Measurements from ENCODE around the gene GUCD1. TPM values are rescaled to one million over a fixed set of nuclear protein-coding genes. Genes with fewer than 3 reads are reported as not detected.

GUCD1 gene
- total RNA-seq, 1 donor from 2014 or later: 131 TPM

GRCh38 chr22:24503843-24504338 is 51.0 kb downstream of the GUCD1 start:
- intact Hi-C loops (cut with micrococcal nuclease): loop anchor here (5.0 kb wide), 1 partner anchor 82 kb away; no protein-coding TSS in a partner anchor

- intact Hi-C loops (cut with micrococcal nuclease): loop anchor here (5.0 kb wide), 1 partner anchor 81 kb away; no protein-coding TSS in a partner anchor
Measured at GRCh38 chr22:24503137-24503842, 51.6 kb downstream of the GUCD1 start.

GRCh38 chr22:24502541-24502940 is 52.4 kb downstream of the GUCD1 start:
- intact Hi-C loops (cut with micrococcal nuclease): loop anchor here (5.0 kb wide), 1 partner anchor 80 kb away; no protein-coding TSS in a partner anchor

GRCh38 chr22:24502034-24502433 is 52.9 kb downstream of the GUCD1 start:
- intact Hi-C loops (cut with micrococcal nuclease): loop anchor here (5.0 kb wide), 1 partner anchor 80 kb away; no protein-coding TSS in a partner anchor

DNA sequence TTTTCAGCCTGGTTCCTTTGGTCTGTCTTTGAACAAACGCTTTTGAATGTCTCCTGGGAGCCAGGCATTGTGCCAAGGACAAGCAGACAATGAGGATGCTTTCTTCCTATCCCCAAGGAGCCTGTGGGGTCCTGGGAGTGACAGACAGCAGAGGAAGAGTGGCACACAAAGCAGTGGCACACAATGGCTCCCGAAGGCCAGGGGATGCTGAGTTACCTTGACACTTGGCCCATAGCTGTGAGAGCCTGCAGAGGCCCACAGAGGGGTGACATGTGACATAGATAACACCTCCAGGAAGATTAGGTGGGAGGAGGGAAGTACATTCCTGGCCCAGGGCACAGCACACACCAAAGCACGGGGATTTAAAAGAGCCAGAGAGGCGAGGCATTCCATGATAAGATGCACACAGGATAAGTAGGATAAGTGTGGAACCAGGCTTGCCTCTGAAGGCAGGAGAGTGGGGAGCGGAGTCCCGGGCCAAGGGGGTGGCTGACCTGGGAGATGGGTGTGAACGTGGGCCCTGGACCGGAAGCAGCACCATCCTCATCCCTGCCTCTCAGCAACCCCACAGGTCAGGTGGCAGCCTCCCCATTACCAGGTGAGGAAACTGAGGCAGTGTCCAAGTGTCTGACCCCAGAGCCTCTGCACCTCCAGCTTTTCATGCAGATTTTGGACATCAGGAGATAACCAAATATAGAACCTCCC is 53.5 kb downstream of the GUCD1 start:
- intact Hi-C loops (cut with micrococcal nuclease): loop anchor here (5.0 kb wide), 1 partner anchor 79 kb away; no protein-coding TSS in a partner anchor

GRCh38 chr22:24500277-24500820 is 54.6 kb downstream of the GUCD1 start:
- intact Hi-C loops (cut with micrococcal nuclease): loop anchor here (5.0 kb wide), 1 partner anchor 78 kb away; no protein-coding TSS in a partner anchor

DNA sequence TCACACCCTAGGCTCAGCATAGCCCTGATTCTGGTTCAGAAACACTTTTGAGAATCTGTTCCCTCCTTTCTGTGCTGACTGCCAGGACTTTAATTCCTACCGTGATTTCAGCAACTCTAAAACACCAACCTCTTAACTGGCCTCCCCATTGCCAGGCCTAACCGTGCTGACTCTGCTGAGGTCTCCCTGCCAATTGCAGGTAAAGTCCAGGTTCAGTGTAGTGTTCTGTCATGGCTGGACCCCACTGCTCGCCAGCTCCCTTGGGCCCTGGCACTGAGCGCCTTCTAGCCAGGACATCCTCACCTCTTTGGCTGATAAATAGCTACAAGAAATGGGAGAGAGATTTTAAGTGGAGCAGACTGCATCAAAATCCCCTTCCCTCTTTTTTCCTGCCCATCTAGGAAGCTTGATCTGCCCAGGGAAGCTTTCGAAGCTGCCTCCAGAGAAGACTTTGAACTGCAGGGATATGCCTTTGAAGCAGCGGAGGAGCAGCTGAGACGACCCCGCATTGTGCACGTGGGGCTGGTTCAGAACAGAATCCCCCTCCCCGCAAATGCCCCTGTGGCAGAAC is 55.1 kb downstream of the GUCD1 start:
- intact Hi-C loops (cut with micrococcal nuclease): loop anchor here (5.0 kb wide), 1 partner anchor 77 kb away; no protein-coding TSS in a partner anchor

- intact Hi-C loops (cut with micrococcal nuclease): no loop called here
Measured at GRCh38 chr22:24498824-24499223, 56.1 kb downstream of the GUCD1 start.

GRCh38 chr22:24497841-24498258 is 57.1 kb downstream of the GUCD1 start:
- intact Hi-C loops (cut with micrococcal nuclease): no loop called here

DNA sequence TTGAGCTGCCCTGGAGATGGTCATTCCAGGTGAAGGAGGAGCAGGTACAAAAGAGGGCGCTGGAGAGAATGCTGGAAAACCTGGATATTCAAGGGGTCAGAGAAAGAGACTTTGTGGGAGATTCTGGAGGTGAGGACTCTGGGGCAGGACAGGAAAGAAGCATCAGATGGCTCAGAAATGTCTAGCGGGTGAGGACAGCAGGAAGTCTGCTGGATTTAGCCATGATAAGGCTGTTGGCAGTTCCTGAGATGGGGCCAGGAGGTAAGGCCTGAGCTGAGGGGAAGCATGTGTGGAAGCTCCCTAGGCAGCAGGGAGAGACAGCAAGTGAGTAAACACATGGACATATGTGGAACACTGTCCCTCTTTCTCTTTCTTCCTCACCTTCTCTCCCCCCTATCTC is 58.3 kb downstream of the GUCD1 start:
- intact Hi-C loops (cut with micrococcal nuclease): no loop called here

- intact Hi-C loops (cut with micrococcal nuclease): no loop called here
Measured at GRCh38 chr22:24496234-24496633, 58.7 kb downstream of the GUCD1 start.

DNA sequence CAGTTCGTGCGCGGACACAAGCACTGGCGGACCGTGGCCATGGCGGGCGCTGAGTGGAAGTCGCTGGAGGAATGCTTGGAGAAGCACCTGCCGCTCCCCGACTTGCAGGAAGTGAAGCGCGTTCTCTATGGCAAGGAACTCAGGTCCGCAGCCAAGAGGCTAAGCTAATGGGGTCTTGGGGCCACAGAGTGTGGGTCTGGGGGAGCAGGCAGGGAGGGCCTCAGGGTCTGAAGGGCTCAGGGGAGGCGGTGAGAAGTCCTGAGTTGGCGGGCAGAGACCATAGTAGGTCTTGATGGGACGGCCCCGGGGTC is 59.6 kb downstream of the GUCD1 start:
- intact Hi-C loops (cut with micrococcal nuclease): no loop called here

- intact Hi-C loops (cut with micrococcal nuclease): no loop called here
Measured at GRCh38 chr22:24494528-24495364, 60.2 kb downstream of the GUCD1 start, which contains the start of gene UPB1. UPB1 (plus strand) TSS chr22:24495332; CDS start chr22:24495404, 72 bp downstream.

- intact Hi-C loops (cut with micrococcal nuclease): no loop called here
Measured at GRCh38 chr22:24494167-24494527, 60.8 kb downstream of the GUCD1 start.

- intact Hi-C loops (cut with micrococcal nuclease): no loop called here
Measured at GRCh38 chr22:24492391-24492790, 62.5 kb downstream of the GUCD1 start.

Other genes with a start within 250 kb of the GUCD1 start
- gene ADORA2A, start 127.5 kb downstream of the GUCD1 start, total RNA-seq: 14.1 and 17.9 TPM in 2 replicates
- gene UPB1, start 59.8 kb downstream of the GUCD1 start, total RNA-seq: 0.09 and 0.16 TPM in 2 replicates
- 116 and 118 TPM in 2 replicates for gene SNRPD3, start 861 bp upstream of the GUCD1 start, total RNA-seq
- gene LRRC75B, start 37.9 kb upstream of the GUCD1 start, total RNA-seq: 1.7 and 2.2 TPM in 2 replicates
- gene GGT1, start 48.1 kb upstream of the GUCD1 start, total RNA-seq: 47.1 and 47.3 TPM in 2 replicates
- gene PIWIL3, start 219.6 kb upstream of the GUCD1 start, total RNA-seq: not detected in 2 replicates